HUES64 (cell line): ENCODE results near the gene SLC8A2.
"Not testable (repeated sequence)": the region's sequence is repeated elsewhere in the genome, so short reads cannot be mapped to it uniquely, and the experiment has no call there.

Source experiments
- H3K27ac ChIP-seq: 2 replicates; pipeline ENCODE4 v1.7.0; 2013; ENCODE audit warnings: low read depth, low read length, inconsistent platforms
- H3K27me3 ChIP-seq: 2 replicates; pipeline ENCODE4 v1.6.1; 2013; ENCODE audit warnings: mild to moderate bottlenecking, low read length; ENCODE audit not compliant: insufficient read depth
- H3K36me3 ChIP-seq: 2 replicates; pipeline ENCODE4 v1.6.1; 2013; ENCODE audit warnings: mild to moderate bottlenecking, low read length; ENCODE audit not compliant: insufficient read depth
- H3K4me1 ChIP-seq: 2 replicates; pipeline ENCODE4 v1.6.1; 2013; ENCODE audit warnings: mild to moderate bottlenecking, low read length, moderate library complexity; ENCODE audit not compliant: insufficient read depth
- H3K4me3 ChIP-seq: 2 replicates; pipeline ENCODE4 v1.5.1; 2013; ENCODE audit warnings: mild to moderate bottlenecking, low read length, moderate library complexity
- H3K9ac ChIP-seq: 2 replicates; pipeline ENCODE4 v1.6.1; 2013; ENCODE audit warnings: mild to moderate bottlenecking, low read depth, low read length
- H3K9me3 ChIP-seq: 2 replicates; pipeline ENCODE4 v1.6.1; 2013; ENCODE audit warnings: low read depth, low read length; ENCODE audit not compliant: insufficient read depth
- WGBS: fragments of 150-250, 120-280 bp; methylation state at CpG from one replicate; pipeline ENCODE4 v1.1.7; 2013; ENCODE audit warnings: missing lambda C conversion rate; 5-methylcytosine and 5-hydroxymethylcytosine counted together

SLC8A2 gene

DNA sequence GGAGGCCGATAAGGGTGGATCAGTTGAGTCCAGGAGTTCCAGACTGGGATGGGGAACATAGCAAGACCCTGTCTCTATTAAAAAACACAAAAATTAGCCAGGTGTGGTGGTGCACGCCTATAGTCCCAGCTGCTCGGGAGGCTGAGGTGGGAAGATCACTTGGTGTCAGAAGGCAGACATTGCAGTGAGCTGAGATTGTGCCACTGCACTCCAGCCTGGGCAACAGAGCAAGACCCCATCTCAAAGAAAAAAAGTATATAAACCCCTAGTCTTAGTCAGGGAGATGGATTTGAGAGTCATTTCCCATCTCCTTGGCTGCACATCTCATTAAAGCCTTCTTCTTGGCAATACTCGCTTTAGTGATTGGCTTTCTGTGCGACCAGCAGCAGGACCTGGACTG is 87.8 kb downstream of the SLC8A2 start:
- not testable (repeated sequence) for H3K9ac ChIP-seq, H3K9me3 ChIP-seq, H3K4me1 ChIP-seq, H3K4me3 ChIP-seq, H3K27ac ChIP-seq, H3K27me3 ChIP-seq
- peaks cover 34% of the 10 kb centered on the region for H3K36me3 ChIP-seq
- WGBS, result 98% methylated on average over 5 of the region's 5 CpGs

- Histone ChIP-seq H3K9ac (no peak overlapping the region), H3K9me3 (no peaks in the 10 kb centered on the region), H3K4me3 (no peak overlapping the region), H3K27me3 (no peaks in the 10 kb centered on the region), H3K27ac (no peak overlapping the region), H3K36me3 (peaks cover 54% of the 10 kb centered on the region), H3K4me1 (no peaks in the 10 kb centered on the region)
- 93% methylated on average over 11 of the region's 11 CpGs for WGBS
Observed at GRCh38 chr19:47381653-47382279, 89.9 kb downstream of the SLC8A2 start.

GRCh38 chr19:47381121-47381520 is 90.6 kb downstream of the SLC8A2 start:
- H3K4me1 ChIP-seq, result no peaks in the 10 kb centered on the region
- 95% methylated on average over 14 of the region's 14 CpGs for WGBS
- no peaks in the 10 kb centered on the region for H3K9me3 ChIP-seq
- H3K4me3 ChIP-seq, result no peak overlapping the region
- no peak overlapping the region for H3K27ac ChIP-seq
- no peak overlapping the region for H3K9ac ChIP-seq
- H3K27me3 ChIP-seq, result no peaks in the 10 kb centered on the region
- peaks cover 61% of the 10 kb centered on the region for H3K36me3 ChIP-seq

DNA sequence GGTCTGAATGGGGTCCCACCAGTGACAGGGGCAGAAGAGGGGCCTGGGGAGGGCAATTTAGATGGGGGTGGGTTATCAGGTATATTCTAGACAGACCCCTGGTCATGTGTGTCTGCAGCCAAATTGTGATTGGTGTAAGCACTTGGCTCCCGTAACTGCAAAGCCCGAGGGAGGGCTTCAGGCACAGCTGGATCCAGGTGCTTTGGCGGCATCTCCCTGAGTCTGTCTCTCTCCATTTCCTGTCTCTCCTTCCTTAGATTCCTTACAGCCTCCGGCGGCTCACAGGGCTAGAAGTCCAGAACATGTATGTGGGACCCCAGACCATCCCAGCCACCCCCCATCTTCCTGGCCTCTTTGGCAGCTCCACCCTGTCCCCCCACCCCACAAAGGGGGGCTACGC is 91.1 kb downstream of the SLC8A2 start:
- H3K36me3 ChIP-seq, result peaks cover 66% of the 10 kb centered on the region
- no peak overlapping the region for H3K4me3 ChIP-seq
- no peaks in the 10 kb centered on the region for H3K4me1 ChIP-seq
- H3K27me3 ChIP-seq, result no peaks in the 10 kb centered on the region
- H3K9me3 ChIP-seq, result no peaks in the 10 kb centered on the region
- WGBS, result 95% methylated on average over 6 of the region's 6 CpGs
- H3K9ac ChIP-seq, result no peak overlapping the region
- H3K27ac ChIP-seq, result no peak overlapping the region

GRCh38 chr19:47379381-47379938 is 92.2 kb downstream of the SLC8A2 start:
- 95% methylated on average over 23 of the region's 23 CpGs for WGBS
- Histone ChIP-seq H3K27ac (no peak overlapping the region), H3K4me3 (no peak overlapping the region), H3K9me3 (no peaks in the 10 kb centered on the region), H3K36me3 (peaks cover 77% of the 10 kb centered on the region), H3K4me1 (no peaks in the 10 kb centered on the region), H3K9ac (no peak overlapping the region), H3K27me3 (no peaks in the 10 kb centered on the region)

DNA sequence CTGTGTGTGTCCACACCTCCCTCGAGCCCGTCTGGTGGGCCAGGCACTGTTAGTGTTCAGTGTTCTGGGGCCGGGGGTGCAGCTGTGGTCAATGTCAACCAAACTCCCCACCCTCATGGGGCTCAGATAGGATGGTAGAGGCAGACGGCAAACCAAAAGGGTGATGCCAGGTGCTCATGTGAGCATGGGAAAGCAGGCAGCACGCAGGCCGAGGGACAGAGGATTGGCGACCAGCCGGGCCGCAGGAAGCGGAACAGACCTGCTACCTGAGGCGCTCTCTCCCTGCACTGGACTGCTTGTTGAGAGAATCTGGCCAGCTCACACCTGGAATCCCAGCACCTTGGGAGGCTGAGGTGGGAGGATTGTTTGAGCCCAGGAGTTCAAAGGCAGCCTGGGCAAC is 93.4 kb downstream of the SLC8A2 start:
- H3K9me3 ChIP-seq, result no peaks in the 10 kb centered on the region
- peaks cover 88% of the 10 kb centered on the region for H3K36me3 ChIP-seq
- no peak overlapping the region for H3K27ac ChIP-seq
- H3K4me3 ChIP-seq, result no peak overlapping the region
- H3K9ac ChIP-seq, result no peak overlapping the region
- H3K27me3 ChIP-seq, result no peaks in the 10 kb centered on the region
- no peaks in the 10 kb centered on the region for H3K4me1 ChIP-seq
- 97% methylated on average over 11 of the region's 11 CpGs for WGBS
